Hepatocyte (in vitro differentiated cells): ENCODE measurements around the gene DAAM2. TPM values are rescaled to one million over a fixed set of nuclear protein-coding genes. Genes with fewer than 3 reads are reported as not detected.

Source experiments
- DNase-seq: peaks from one replicate; pipeline ENCODE4 v3.0.0-alpha.2; 2016; ENCODE audit warnings: low spot score
- H2AFZ ChIP-seq: fragments of 200-600 bp; sonication (generic); 2 replicates; pipeline ENCODE4 v1.6.0; 2016; ENCODE audit warnings: antibody characterized with exemption, mild to moderate bottlenecking
- H3K27ac ChIP-seq: fragments of 200-600 bp; sonication (generic); 2 replicates; pipeline ENCODE4 v1.5.1; 2016; ENCODE audit warnings: mild to moderate bottlenecking
- H3K27me3 ChIP-seq: fragments of 200-600 bp; sonication (generic); 2 replicates; pipeline ENCODE4 v1.6.1; 2016
- H3K36me3 ChIP-seq: fragments of 200-600 bp; sonication (generic); replicated peaks from 2 replicates; pipeline ENCODE4 v1.5.1; 2016; ENCODE audit warnings: low read depth; ENCODE audit not compliant: insufficient read depth
- H3K4me1 ChIP-seq: fragments of 200-600 bp; sonication (generic); 2 replicates; pipeline ENCODE4 v1.5.1; 2016; ENCODE audit warnings: mild to moderate bottlenecking, moderate library complexity; ENCODE audit not compliant: insufficient read depth
- H3K4me2 ChIP-seq: fragments of 200-600 bp; sonication (generic); 2 replicates; pipeline ENCODE4 v1.6.0; 2016
- H3K4me3 ChIP-seq: fragments of 200-600 bp; sonication (generic); 2 replicates; pipeline ENCODE4 v1.5.1; 2016; ENCODE audit warnings: mild to moderate bottlenecking
- H3K79me2 ChIP-seq: fragments of 200-600 bp; sonication (generic); 2 replicates; pipeline ENCODE4 v1.6.0; 2017; ENCODE audit warnings: mild to moderate bottlenecking
- H3K9me2 ChIP-seq: fragments of 200-600 bp; sonication (generic); replicated peaks from 2 replicates; pipeline ENCODE4 v1.6.0; 2017; ENCODE audit warnings: mild to moderate bottlenecking; ENCODE audit not compliant: insufficient read depth
- H3K9me3 ChIP-seq: fragments of 200-600 bp; sonication (generic); 2 replicates; pipeline ENCODE4 v1.5.1; 2016; ENCODE audit warnings: low read depth, mild to moderate bottlenecking
- H4K20me1 ChIP-seq: fragments of 200-600 bp; sonication (generic); 2 replicates; pipeline ENCODE4 v1.6.0; 2016; ENCODE audit warnings: mild to moderate bottlenecking; ENCODE audit not compliant: insufficient read depth, poor library complexity, severe bottlenecking
- EZH2 ChIP-seq: fragments of 200-600 bp; sonication (generic); IDR thresholded peaks from 2 replicates; pipeline ENCODE4 v1.6.1; 2016; ENCODE audit warnings: antibody characterized with exemption, mild to moderate bottlenecking, borderline replicate concordance
- EZH2phosphoT487 ChIP-seq: fragments of 200-600 bp; sonication (generic); IDR thresholded peaks from one replicate; pipeline ENCODE4 v1.6.1; 2018; ENCODE audit warnings: antibody characterized with exemption, mild to moderate bottlenecking, low read depth, moderate library complexity; ENCODE audit not compliant: unreplicated experiment, severe bottlenecking
- WGBS: methylation state at CpG from one replicate; pipeline ENCODE4 v1.1.6; 2016; ENCODE audit warnings: low lambda C conversion rate; ENCODE audit errors: missing lambda C conversion rate; 5-methylcytosine and 5-hydroxymethylcytosine counted together
- polyA plus RNA-seq: library from polyadenylated mRNA; unstranded; fragments of >200 nt; fragmentation: Nextera tagmentation; extraction: Ambion mirVana; gene quantifications from 2 replicates; pipeline ENCODE4 v1.2.1, GENCODE V29; 2016
- total RNA-seq: library from RNA; depleted of rRNA; stranded (reverse); fragments of >200 nt; gene quantifications from 2 replicates; pipeline ENCODE4 v1.2.3, GENCODE V29; 2014
- TF ChIP-seq, protein P1 (sequence below): fragments of 200-600 bp; sonication (generic); IDR thresholded peaks from 2 replicates; pipeline ENCODE4 v1.5.1; 2016; ENCODE audit warnings: antibody characterized with exemption, mild to moderate bottlenecking; ENCODE audit not compliant: poor library complexity

Gene DAAM2
- total and polyA plus RNA-seq, 2 experiments from 2014 or later = 11.7 to 15.1 TPM

DNA sequence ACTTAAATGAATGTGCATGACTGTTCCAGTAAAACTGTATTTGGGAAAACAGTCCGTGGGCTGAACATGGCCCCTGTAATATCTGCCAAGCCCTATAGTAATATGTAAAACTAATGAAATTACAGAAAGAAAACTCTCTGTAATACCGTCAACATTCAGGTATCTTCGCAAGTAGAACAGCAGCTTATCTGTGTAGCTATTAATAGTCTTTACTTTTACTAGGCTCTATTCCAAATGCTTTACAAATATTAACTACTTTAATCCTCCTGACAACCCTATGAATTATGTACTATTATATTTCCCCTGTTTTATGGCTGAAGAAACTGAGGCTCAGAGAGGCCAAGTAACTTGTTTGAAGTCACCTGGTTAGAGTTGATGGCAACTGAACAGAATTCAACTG is 57.1 kb downstream of the DAAM2 start:
- H4K20me1 ChIP-seq = no peaks in the 10 kb centered on the region
- H3K27me3 ChIP-seq = no peaks in the 10 kb centered on the region
- H3K36me3 ChIP-seq = no peaks in the 10 kb centered on the region
- peaks cover 5% of the 10 kb centered on the region for H3K4me1 ChIP-seq
- WGBS = 83% methylated on average over 3 of the region's 3 CpGs
- no peak overlapping the region for H3K27ac ChIP-seq
- no peak for TF ChIP-seq EZH2
- TF ChIP-seq, protein P1, sequence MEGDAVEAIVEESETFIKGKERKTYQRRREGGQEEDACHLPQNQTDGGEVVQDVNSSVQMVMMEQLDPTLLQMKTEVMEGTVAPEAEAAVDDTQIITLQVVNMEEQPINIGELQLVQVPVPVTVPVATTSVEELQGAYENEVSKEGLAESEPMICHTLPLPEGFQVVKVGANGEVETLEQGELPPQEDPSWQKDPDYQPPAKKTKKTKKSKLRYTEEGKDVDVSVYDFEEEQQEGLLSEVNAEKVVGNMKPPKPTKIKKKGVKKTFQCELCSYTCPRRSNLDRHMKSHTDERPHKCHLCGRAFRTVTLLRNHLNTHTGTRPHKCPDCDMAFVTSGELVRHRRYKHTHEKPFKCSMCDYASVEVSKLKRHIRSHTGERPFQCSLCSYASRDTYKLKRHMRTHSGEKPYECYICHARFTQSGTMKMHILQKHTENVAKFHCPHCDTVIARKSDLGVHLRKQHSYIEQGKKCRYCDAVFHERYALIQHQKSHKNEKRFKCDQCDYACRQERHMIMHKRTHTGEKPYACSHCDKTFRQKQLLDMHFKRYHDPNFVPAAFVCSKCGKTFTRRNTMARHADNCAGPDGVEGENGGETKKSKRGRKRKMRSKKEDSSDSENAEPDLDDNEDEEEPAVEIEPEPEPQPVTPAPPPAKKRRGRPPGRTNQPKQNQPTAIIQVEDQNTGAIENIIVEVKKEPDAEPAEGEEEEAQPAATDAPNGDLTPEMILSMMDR = no peak
- TF ChIP-seq EZH2phosphoT487 = no peak
- no peak overlapping the region for H2AFZ ChIP-seq
- no peak overlapping the region for H3K4me2 ChIP-seq
- DNase-seq = no peak
- no peaks in the 10 kb centered on the region for H3K9me2 ChIP-seq
- H3K79me2 ChIP-seq = no peaks in the 10 kb centered on the region
- H3K4me3 ChIP-seq = no peak overlapping the region
- no peaks in the 10 kb centered on the region for H3K9me3 ChIP-seq

- Histone ChIP-seq H2AFZ (no peak overlapping the region), H3K9me2 (no peaks in the 10 kb centered on the region), H3K4me1 (peaks cover 5% of the 10 kb centered on the region), H3K36me3 (no peaks in the 10 kb centered on the region), H3K9me3 (no peaks in the 10 kb centered on the region), H3K4me2 (no peak overlapping the region), H3K27ac (no peak overlapping the region), H3K79me2 (no peaks in the 10 kb centered on the region), H3K4me3 (no peak overlapping the region), H4K20me1 (no peaks in the 10 kb centered on the region), H3K27me3 (no peaks in the 10 kb centered on the region)
- 67% methylated on average over 5 of the region's 6 CpGs for WGBS
- no peak for DNase-seq
- TF ChIP-seq, protein P1 = no peak
- TF ChIP-seq EZH2phosphoT487 (no peak), EZH2 (no peak)
Measured at GRCh38 chr6:39849764-39850163, 57.6 kb downstream of the DAAM2 start.

- WGBS = 75% methylated on average over 2 of the region's 2 CpGs
- Histone ChIP-seq H3K4me2 (no peak overlapping the region), H3K36me3 (no peaks in the 10 kb centered on the region), H3K79me2 (no peaks in the 10 kb centered on the region), H3K4me1 (peaks cover 5% of the 10 kb centered on the region), H4K20me1 (no peaks in the 10 kb centered on the region), H3K9me2 (no peaks in the 10 kb centered on the region), H3K9me3 (no peaks in the 10 kb centered on the region), H3K4me3 (no peak overlapping the region), H3K27me3 (no peaks in the 10 kb centered on the region), H2AFZ (no peak overlapping the region), H3K27ac (no peak overlapping the region)
- DNase-seq = no peak
- TF ChIP-seq EZH2phosphoT487 (no peak), EZH2 (no peak)
- TF ChIP-seq, protein P1 = no peak
Measured at GRCh38 chr6:39850736-39851297, 58.6 kb downstream of the DAAM2 start.

DNA sequence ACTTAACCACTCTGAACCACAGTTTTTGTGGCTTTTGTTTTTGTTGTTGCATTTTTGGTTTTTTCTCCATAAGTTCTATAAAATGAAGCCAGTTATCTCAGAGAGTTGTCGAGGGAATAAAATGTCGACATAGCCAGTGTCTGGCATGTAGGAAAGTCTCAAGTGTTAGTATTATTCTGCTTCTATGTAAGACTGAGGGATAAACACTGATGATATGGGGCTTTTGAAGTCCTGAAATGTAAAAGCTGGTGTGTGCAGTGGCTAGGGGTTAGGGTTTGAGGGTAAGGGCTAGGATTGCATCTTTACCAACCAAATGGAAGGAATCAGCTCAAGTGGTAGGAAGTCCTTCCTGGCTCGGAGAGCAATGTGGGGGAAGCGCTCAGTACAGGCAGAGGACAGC is 59.2 kb downstream of the DAAM2 start:
- 78% methylated on average over 4 of the region's 4 CpGs for WGBS
- Histone ChIP-seq H3K9me3 (no peaks in the 10 kb centered on the region), H3K4me2 (no peak overlapping the region), H3K27me3 (no peaks in the 10 kb centered on the region), H3K4me1 (peaks cover 5% of the 10 kb centered on the region), H2AFZ (no peak overlapping the region), H3K27ac (no peak overlapping the region), H4K20me1 (no peaks in the 10 kb centered on the region), H3K36me3 (no peaks in the 10 kb centered on the region), H3K9me2 (no peaks in the 10 kb centered on the region), H3K4me3 (no peak overlapping the region), H3K79me2 (no peaks in the 10 kb centered on the region)
- DNase-seq = no peak
- TF ChIP-seq, protein P1 = no peak
- TF ChIP-seq EZH2phosphoT487 (no peak), EZH2 (no peak)
